ENCODE data around the gene GAL. TPM values are rescaled to one million over a fixed set of nuclear protein-coding genes. Genes with fewer than 3 reads are reported as not detected.

GAL gene
- total RNA-seq, 1 experiment from 2014 or later = 65.2 TPM

GRCh38 chr11:68674461-68674860 is 9.9 kb upstream of the GAL start:
- Histone ChIP-seq H3K4me1 (ENCODE audit: insufficient read depth, low read length) (no peaks in the 10 kb centered on the region), H2BK5ac (ENCODE audit: insufficient read length, low read length) (no peak overlapping the region), H2BK20ac (ENCODE audit: low read depth, low read length, poor library complexity, severe bottlenecking) (no peak overlapping the region), H2AFZ (ENCODE audit: low read length) (no peak overlapping the region), H3K9me3 (ENCODE audit: control insufficient read depth, low read depth, low read length) (no peaks in the 10 kb centered on the region), H4K8ac (replicated peaks; ENCODE audit: insufficient read length, low read depth, low read length) (no peak overlapping the region), H2BK120ac (ENCODE audit: low read depth, low read length, poor library complexity, severe bottlenecking) (no peak overlapping the region), H3K18ac (ENCODE audit: insufficient read length, low read depth, low read length) (no peak overlapping the region), H3K27ac (ENCODE audit: insufficient read length, low read depth, low read length) (no peak overlapping the region), H3K9ac (ENCODE audit: extremely low read depth, insufficient read length, low read length) (no peak overlapping the region), H3T11ph (ENCODE audit: low read length) (no peak overlapping the region), H3K27me3 (ENCODE audit: insufficient read depth, low read length) (no peaks in the 10 kb centered on the region), H3K79me2 (ENCODE audit: insufficient read depth, low read length) (no peaks in the 10 kb centered on the region), H4K91ac (ENCODE audit: insufficient read length, low read depth, low read length) (no peak overlapping the region), H3K14ac (ENCODE audit: insufficient read depth, low read length) (no peak overlapping the region), H3K4ac (ENCODE audit: low read depth, low read length) (no peak overlapping the region), H2AK5ac (ENCODE audit: insufficient read length, low read length) (no peak overlapping the region), H3K79me1 (ENCODE audit: insufficient read depth, low read depth, low read length, poor library complexity, severe bottlenecking) (no peaks in the 10 kb centered on the region), H4K20me1 (ENCODE audit: control insufficient read depth, insufficient read depth, insufficient read length) (no peaks in the 10 kb centered on the region), H3K4me2 (ENCODE audit: insufficient read depth, insufficient read length, low read length) (no peak overlapping the region), H2BK12ac (ENCODE audit: insufficient read length, low read depth, low read length) (no peak overlapping the region), H4K5ac (ENCODE audit: insufficient read length, low read depth, low read length) (no peak overlapping the region), H2BK15ac (ENCODE audit: low read depth, low read length) (no peak overlapping the region), H3K23me2 (ENCODE audit: insufficient read length, low read depth, low read length, poor library complexity, severe bottlenecking) (no peaks in the 10 kb centered on the region), H3K56ac (ENCODE audit: insufficient read length, low read depth, low read length) (no peak overlapping the region), H3K23ac (ENCODE audit: insufficient read length, low read depth, low read length) (no peak overlapping the region)
- H3K9me3 Mint-ChIP-seq = no peaks in the 10 kb centered on the region
- no peak for DNase-seq
- TF ChIP-seq, protein P1, sequence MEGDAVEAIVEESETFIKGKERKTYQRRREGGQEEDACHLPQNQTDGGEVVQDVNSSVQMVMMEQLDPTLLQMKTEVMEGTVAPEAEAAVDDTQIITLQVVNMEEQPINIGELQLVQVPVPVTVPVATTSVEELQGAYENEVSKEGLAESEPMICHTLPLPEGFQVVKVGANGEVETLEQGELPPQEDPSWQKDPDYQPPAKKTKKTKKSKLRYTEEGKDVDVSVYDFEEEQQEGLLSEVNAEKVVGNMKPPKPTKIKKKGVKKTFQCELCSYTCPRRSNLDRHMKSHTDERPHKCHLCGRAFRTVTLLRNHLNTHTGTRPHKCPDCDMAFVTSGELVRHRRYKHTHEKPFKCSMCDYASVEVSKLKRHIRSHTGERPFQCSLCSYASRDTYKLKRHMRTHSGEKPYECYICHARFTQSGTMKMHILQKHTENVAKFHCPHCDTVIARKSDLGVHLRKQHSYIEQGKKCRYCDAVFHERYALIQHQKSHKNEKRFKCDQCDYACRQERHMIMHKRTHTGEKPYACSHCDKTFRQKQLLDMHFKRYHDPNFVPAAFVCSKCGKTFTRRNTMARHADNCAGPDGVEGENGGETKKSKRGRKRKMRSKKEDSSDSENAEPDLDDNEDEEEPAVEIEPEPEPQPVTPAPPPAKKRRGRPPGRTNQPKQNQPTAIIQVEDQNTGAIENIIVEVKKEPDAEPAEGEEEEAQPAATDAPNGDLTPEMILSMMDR (conservative IDR thresholded peaks at IDR 0.05) = no peak
- H3K27me3 Mint-ChIP-seq (ENCODE audit: low read depth) = peaks cover 4% of the 10 kb centered on the region
- no peak overlapping the region for H3K4me3 Mint-ChIP-seq
- no CpG with 5 or more reads among the region's 16 CpGs for WGBS (ENCODE audit: extremely low coverage, insufficient read length, low lambda C conversion rate)
- peaks cover 20 to 22% of the 10 kb centered on the region in 2 experiments for H3K4me1 Mint-ChIP-seq
- H3K27ac Mint-ChIP-seq = peak overlapping the region in 1 of 3 experiments; percentile 44; a peak in 1 of 7 replicates
- no peaks in the 10 kb centered on the region for H3K36me3 Mint-ChIP-seq (ENCODE audit: insufficient read depth in 1 of 3, low read depth in 3 of 3)
